Upper lobe of left lung (tissue), 4 donors: Measurements from ENCODE around the gene DDX1.

Experiments
- EP300 ChIP-seq, 4 donors: sonication (generic); formaldehyde crosslinking; IDR thresholded peaks; one replicate each; pipeline ENCODE4 v1.5.1; 2017; ENCODE audit warnings: antibody characterized with exemption in 4 of 4, control low read depth in 2 of 4
- POLR2A ChIP-seq, 4 donors: fragments of 450-650 bp; IDR thresholded peaks; one replicate each; pipeline ENCODE4 v1.5.1; 2016 to 2017; ENCODE audit warnings: antibody characterized with exemption in 4 of 4, mild to moderate bottlenecking in 2 of 4
- TF ChIP-seq, protein P1 (sequence below), 6 experiments: fragments of 450-650 bp in 4 of 6; fragments of 200-600 bp in 2 of 6; sonication (generic) in 2 of 6; IDR thresholded peaks; one replicate each; pipeline ENCODE4 v1.5.1; 2016 to 2019; ENCODE audit warnings: antibody characterized with exemption in 6 of 6

GRCh38 chr2:15678346-15678745, 86.7 kb downstream of the DDX1 start:
- TF ChIP-seq, protein P1, sequence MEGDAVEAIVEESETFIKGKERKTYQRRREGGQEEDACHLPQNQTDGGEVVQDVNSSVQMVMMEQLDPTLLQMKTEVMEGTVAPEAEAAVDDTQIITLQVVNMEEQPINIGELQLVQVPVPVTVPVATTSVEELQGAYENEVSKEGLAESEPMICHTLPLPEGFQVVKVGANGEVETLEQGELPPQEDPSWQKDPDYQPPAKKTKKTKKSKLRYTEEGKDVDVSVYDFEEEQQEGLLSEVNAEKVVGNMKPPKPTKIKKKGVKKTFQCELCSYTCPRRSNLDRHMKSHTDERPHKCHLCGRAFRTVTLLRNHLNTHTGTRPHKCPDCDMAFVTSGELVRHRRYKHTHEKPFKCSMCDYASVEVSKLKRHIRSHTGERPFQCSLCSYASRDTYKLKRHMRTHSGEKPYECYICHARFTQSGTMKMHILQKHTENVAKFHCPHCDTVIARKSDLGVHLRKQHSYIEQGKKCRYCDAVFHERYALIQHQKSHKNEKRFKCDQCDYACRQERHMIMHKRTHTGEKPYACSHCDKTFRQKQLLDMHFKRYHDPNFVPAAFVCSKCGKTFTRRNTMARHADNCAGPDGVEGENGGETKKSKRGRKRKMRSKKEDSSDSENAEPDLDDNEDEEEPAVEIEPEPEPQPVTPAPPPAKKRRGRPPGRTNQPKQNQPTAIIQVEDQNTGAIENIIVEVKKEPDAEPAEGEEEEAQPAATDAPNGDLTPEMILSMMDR (IDR thresholded peaks at IDR 0.05) = no peak
- TF ChIP-seq POLR2A (IDR thresholded peaks at IDR 0.05) = no peak
- TF ChIP-seq EP300 (IDR thresholded peaks at IDR 0.05) = no peak
